NCI-H526 treated with DMSO at 0.1 percent for 48 hours (cell line): Measurements from ENCODE around the gene CARD11.

Experiments used
- DNase-seq: peaks from one replicate; lab custom pipeline; 2025; lab: John Stamatoyannopoulos, UW

Gene CARD11

GRCh38 chr7:2981103-2981480 lies 62.6 kb downstream of the CARD11 start:
- no peak for DNase-seq

GRCh38 chr7:2980401-2981102 lies 63.1 kb downstream of the CARD11 start:
- DNase-seq: no peak

- DNase-seq: no peak
Measured at GRCh38 chr7:2979951-2980350, 63.7 kb downstream of the CARD11 start.

- DNase-seq: no peak
Measured at GRCh38 chr7:2979201-2979631, 64.5 kb downstream of the CARD11 start.

- DNase-seq: no peak
Measured at GRCh38 chr7:2978408-2978807, 65.3 kb downstream of the CARD11 start.

- DNase-seq: no peak
Measured at GRCh38 chr7:2975821-2976371, 67.8 kb downstream of the CARD11 start.

GRCh38 chr7:2974093-2974819 lies 69.4 kb downstream of the CARD11 start:
- no peak for DNase-seq

DNA sequence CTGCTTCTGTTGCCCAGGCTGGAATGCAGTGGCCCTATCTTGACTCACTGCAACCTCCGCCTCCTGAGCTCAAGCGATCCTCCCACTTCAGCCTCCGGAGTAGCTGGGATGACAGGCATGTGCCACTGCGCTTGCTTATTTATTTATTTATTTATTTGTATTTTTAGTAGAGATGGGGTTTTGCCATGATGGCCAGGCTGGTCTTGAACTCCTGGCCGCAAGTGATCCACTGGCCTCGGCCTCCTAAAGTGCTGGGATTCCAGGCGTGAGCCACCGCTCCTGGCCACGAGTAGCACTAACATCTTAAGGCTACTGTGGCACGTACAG lies 70.9 kb downstream of the CARD11 start:
- DNase-seq: no peak

DNA sequence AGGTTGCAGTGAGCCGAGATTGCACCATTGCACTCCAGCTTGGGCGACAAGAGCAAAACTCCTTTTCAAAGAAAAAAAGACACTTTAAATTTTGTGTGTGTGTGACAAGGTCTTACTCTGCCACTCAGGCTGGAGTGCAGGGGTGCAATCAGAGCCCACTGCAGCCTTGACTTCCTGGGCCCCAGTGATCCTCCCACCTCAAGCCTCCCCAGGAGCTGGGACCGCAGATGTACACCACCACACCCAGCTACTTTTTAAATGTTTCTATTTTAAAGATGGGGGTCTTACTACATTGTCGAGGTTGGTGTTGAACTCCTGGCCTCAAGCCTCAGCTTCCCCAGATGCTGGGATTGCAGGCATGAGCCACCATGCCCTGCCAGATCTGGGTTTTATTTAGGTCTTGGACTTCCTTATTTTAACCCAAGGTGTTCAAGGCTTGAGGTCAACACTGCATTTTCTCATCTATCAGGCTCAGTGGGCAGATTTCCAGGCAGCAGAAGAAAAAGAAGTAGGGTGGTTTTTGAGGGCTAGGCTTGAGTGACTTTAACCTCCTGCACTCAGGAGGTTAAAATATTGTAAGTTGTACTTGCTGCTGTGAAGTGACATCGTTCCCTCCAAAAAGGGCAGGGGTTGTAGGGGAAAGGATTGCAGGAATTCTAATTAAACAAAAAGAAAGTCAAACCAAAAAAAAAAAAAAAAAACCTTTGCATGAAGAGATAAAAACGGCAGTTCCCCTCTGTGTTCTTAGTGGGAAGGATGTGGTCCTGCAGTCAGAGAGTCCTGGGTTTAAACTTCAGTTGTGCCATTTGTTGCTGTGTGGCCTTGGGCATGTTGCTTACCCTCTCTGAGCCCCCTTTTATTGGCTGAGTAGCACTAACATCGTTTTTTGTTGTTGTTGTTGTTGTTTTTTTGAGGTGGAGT lies 71.5 kb downstream of the CARD11 start:
- no peak for DNase-seq

DNA sequence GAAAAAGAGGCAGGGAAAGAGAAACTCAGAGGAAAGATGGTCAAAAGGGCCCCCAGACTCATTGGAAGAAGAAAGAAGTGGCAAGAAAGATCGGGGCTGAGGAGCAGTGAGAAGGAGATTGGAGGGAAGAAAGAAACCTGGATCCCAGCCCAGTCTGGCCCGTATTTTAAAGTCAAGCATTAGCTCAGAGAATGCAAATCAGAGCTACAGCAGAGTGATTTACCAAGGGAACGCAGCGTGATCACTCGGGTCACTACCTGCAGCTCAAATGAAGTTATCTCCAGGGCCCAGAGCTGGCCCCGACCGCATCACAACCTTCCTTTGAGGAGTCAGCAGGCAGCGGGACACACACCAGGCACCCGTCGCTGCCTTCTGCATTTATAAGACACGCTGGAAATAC lies 72.8 kb downstream of the CARD11 start:
- no peak for DNase-seq

DNA sequence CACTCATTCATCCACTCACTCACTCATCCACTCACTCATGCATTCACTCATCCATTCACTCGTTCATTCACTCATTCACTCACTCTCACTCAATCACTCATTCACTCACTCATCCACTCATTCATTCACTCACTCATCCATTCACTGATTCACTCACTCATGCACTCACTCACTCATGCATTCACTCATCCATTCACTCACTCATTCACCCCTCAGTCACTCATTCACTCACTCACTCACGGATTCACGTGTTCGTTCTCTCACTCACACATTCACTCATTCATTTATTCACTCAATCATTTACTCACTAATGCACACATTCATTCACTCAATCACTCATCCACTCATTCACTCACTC lies 73.4 kb downstream of the CARD11 start:
- DNase-seq: no peak

- DNase-seq: no peak
Measured at GRCh38 chr7:2969398-2970306, 74.0 kb downstream of the CARD11 start.

DNA sequence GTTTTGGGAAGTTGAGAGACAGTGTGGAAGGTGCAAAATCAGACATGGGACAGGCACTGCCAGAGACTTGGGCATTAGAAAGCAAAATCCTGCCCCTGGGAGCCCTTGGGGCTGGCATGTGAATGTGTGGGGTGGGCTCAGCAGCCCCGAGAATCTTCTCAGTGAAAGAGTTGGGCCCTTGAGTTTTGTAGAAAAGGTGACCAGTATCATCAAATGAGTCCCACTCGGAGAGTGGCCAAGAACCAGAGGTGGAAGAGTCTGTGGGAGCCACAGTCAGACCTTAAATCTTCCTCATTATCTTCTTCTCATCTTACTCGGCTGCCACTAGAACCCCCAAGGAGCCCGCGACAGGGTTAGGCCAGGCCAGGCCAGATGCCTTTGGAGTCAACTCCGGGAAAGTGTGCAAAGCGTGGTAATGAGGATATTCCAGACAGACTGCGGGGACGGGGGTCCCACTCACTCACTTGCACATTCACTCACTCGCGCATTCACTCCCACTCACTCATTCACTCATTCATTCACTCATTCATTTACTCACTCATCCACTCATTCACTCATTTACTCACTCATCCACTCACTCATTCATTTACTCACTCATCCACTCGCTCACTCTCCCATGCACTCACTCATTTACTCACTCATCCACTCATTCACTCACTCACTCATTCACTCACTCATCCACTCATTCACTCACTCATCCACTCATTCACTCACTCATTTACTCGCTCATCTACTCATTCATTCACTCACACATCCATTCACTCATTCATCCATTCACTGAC lies 74.9 kb downstream of the CARD11 start:
- no peak for DNase-seq

DNA sequence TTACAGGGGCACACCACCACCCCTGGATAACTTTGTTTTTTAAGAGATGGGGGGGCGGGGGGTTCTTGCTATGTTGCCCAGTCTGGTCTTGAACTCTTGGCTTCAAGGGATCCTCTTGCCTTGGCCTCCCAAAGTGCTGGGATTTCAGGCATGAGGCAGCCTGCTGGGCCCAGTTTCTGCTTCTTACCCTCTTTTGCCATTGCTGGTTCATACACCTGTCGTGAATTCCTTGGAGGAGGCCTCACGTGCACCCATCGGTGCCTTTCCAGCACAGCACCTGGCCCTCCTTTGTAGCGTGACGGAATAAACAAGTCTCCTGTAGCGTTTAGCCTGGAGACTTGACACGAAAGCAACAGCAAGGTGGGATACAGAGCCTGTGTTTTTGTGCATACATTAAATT lies 75.5 kb downstream of the CARD11 start:
- no peak for DNase-seq

DNA sequence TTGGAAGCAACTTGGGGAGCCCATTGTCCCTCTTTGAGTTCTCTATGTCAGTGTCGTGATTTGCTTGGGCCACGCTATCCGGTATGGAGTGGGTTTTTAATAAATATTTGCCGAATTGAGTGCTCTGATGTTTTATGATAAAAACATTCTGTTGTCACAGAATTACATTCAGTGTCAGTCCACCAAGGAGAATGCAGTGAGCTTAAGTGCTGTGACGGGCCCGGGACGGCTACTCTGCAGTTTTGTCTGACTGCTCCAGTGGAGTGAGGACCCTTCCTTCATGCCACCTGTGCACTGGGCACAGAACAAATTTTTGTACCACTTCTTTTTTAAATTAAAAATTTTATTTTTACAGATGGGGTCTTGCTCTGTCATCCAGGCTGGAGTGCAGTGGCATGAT lies 76.0 kb downstream of the CARD11 start:
- DNase-seq: no peak

GRCh38 chr7:2967253-2967652 lies 76.4 kb downstream of the CARD11 start:
- no peak for DNase-seq

DNA sequence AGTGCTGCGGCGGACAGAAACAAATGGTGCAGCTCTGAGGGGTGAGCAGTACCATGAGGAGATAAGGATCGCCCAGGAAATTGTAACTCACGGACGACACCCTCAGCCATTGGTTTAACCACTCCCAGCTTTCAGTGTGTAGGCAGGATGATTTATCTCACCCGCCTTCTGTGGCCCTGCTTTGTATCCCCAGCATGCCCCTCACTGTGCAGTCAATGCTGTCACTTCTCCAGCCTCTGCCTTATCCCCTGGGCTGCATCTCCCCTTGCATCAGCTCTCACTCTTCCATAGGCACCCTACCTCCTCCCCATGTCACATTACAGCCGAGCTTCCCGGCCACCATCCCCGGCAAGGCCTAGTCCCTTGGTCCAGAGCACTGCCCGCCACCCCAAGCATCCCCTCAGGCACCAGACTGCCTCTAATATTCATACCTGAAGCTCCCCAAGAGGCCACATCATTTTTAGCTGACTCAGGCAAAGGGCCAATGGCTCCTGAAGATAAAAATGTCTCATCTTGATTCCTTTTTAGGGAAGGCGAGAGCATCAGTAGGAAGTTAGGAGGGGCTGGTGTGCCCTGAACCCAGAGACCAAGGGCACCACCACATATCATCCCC lies 77.1 kb downstream of the CARD11 start:
- DNase-seq: no peak

DNA sequence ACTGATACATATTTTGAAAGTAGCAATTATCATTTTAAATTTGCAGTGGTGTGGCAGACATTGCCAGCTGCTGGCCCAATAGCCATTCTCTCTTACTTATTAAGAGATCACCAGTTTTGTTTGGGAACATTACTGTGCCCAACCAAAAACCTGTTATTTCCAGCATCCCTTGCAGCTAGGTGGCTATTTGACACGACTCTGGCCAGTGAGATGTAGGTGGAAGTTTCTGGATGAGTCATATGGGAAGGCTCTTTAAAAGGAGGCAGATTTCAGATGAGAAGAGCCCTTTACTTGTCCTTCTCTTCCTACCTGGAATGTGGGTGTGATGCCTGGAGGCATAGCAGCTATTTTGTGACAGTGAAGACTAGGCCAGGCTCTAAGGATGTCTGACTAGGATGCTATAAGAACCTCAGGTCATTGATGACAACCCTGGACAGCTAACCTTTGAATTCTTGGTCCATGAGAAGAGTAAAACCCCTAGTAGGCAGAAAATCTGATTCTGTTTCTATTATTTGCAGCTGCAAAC lies 77.9 kb downstream of the CARD11 start:
- no peak for DNase-seq

DNA sequence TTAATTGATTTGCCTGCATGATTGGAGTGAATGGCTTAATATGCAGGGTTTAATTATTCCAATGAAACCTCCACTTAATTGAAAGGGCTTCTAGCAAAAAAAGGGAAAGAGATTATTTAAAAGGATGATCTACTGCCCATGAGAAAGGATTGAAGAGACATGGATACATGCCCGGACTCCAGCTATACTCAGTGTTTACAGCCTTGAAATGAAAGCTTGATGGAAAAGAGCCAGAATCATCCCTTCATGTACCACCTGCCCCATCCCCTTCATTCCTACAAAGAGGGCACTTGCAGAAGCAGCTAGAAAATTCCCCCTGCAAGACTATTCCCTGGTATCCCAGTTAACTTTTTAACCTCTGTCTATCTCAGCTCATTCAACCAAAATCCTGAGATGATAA lies 78.4 kb downstream of the CARD11 start:
- no peak for DNase-seq

DNA sequence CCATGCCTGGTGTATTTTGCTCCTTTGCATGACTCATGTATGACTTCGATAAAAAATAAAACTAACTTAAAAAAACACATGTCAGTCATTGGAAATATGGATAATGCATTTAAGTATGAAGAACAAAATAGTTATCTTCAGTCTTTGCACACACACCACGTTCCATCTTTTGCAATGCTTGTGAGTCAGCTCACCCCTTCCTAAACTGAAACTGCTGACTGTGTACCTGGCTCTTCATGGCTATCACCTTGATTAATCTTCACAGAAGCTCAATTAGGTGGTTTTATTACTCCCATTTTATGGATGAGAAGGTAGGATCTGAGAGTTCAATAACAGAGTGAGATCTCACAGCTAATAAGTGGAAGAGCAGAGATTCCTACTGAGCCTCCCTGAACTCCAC lies 79.5 kb downstream of the CARD11 start:
- no peak for DNase-seq
